Thoracic aorta (tissue), 2 donors: Measurements from ENCODE around the gene SAMHD1. TPM values are rescaled to one million over a fixed set of nuclear protein-coding genes. Genes with fewer than 3 reads are reported as not detected.

Experiments
- ATAC-seq: fragments of 150-250 bp; one replicate; pipeline ENCODE4 v1.8.0; 2017; ENCODE audit warnings: low read depth; ENCODE audit not compliant: insufficient number of reproducible peaks, low FRiP score
- DNase-seq: peaks from one replicate; pipeline ENCODE4 v3.0.0-alpha.2; 2020; ENCODE audit warnings: low spot score
- H3K27ac ChIP-seq, 2 donors: fragments of 200-600 bp; sonication (generic); 1 replicate in 1 of 2; 2 replicates in 1 of 2; pipeline ENCODE4 v1.5.1; 2016; ENCODE audit warnings: mild to moderate bottlenecking in 2 of 2, moderate library complexity in 2 of 2
- H3K27me3 ChIP-seq: fragments of 200-600 bp; sonication (generic); replicated peaks from 2 replicates; pipeline ENCODE4 v1.6.0; 2016; ENCODE audit warnings: mild to moderate bottlenecking; ENCODE audit not compliant: insufficient read depth
- H3K36me3 ChIP-seq: fragments of 200-600 bp; sonication (generic); one replicate; pipeline ENCODE4 v1.5.1; 2016
- H3K4me1 ChIP-seq, 2 donors: fragments of 200-600 bp; sonication (generic); 1 replicate in 1 of 2; 2 replicates in 1 of 2; pipeline versions ENCODE4 v1.5.1 to v1.6.0; 2016; ENCODE audit warnings: low read depth in 2 of 2, mild to moderate bottlenecking in 1 of 2; ENCODE audit not compliant: control insufficient read depth in 1 of 2
- H3K4me3 ChIP-seq: fragments of 200-600 bp; sonication (generic); 2 replicates; pipeline ENCODE4 v1.5.1; 2016; ENCODE audit warnings: mild to moderate bottlenecking
- H3K9me3 ChIP-seq: fragments of 200-600 bp; sonication (generic); 2 replicates; pipeline ENCODE4 v1.5.1; 2016
- CTCF ChIP-seq: fragments of 200-600 bp; sonication (generic); IDR thresholded peaks from one replicate; pipeline ENCODE4 v1.5.1; 2019; ENCODE audit warnings: antibody characterized with exemption
- total RNA-seq, 2 donors: library from RNA; depleted of rRNA; stranded (reverse); fragments of >200 nt; gene quantifications; one replicate each; pipeline versions ENCODE4 v1.1.0 to v1.2.3, GENCODE V29; 2016

Gene SAMHD1
- total RNA-seq, 2 donors from 2014 or later, result 229 to 365 TPM

- Histone ChIP-seq H3K4me1 (peaks cover 11 to 71% of the 10 kb centered on the region in 2 donors), H3K9me3 (no peaks in the 10 kb centered on the region), H3K4me3 (no peak overlapping the region), H3K36me3 (no peaks in the 10 kb centered on the region), H3K27ac (peak overlapping the region in 1 of 2 donors; percentile 88), H3K27me3 (no peaks in the 10 kb centered on the region)
- no peak for DNase-seq
- no peak for TF ChIP-seq CTCF
- no peak for ATAC-seq
Measured at GRCh38 chr20:36859282-36859555, 92.3 kb downstream of the SAMHD1 start.

GRCh38 chr20:36856691-36857635, 94.5 kb downstream of the SAMHD1 start:
- DNase-seq, result no peak

GRCh38 chr20:36856195-36856594, 95.3 kb downstream of the SAMHD1 start:
- ATAC-seq (no peak), DNase-seq (no peak)
- peaks cover 16 to 89% of the 10 kb centered on the region in 2 donors for H3K4me1 ChIP-seq

More at GRCh38 chr20:36856691-36857635, 94.5 kb downstream of the SAMHD1 start:
- Histone ChIP-seq H3K27ac (peak overlapping the region; percentile 65 to 82), H3K27me3 (no peaks in the 10 kb centered on the region), H3K4me3 (no peak overlapping the region), H3K4me1 (peaks cover 16 to 89% of the 10 kb centered on the region in 2 donors), H3K9me3 (no peaks in the 10 kb centered on the region), H3K36me3 (no peaks in the 10 kb centered on the region)
- no peak for TF ChIP-seq CTCF
- ATAC-seq, result no peak

GRCh38 chr20:36855241-36855657, 96.3 kb downstream of the SAMHD1 start:
- Histone ChIP-seq H3K9me3 (no peaks in the 10 kb centered on the region), H3K27ac (peak overlapping the region; percentile 65 to 82), H3K27me3 (no peaks in the 10 kb centered on the region), H3K4me3 (no peak overlapping the region), H3K36me3 (no peaks in the 10 kb centered on the region), H3K4me1 (peaks cover 11 to 81% of the 10 kb centered on the region in 2 donors)
- no peak for TF ChIP-seq CTCF
- no peak for ATAC-seq
- DNase-seq, result no peak

More at GRCh38 chr20:36856195-36856594, 95.3 kb downstream of the SAMHD1 start:
- no peaks in the 10 kb centered on the region for H3K9me3 ChIP-seq
- H3K36me3 ChIP-seq, result no peaks in the 10 kb centered on the region
- no peak for TF ChIP-seq CTCF
- H3K27ac ChIP-seq, result peak overlapping the region; percentile 65 to 82
- H3K4me3 ChIP-seq, result no peak overlapping the region
- H3K27me3 ChIP-seq, result no peaks in the 10 kb centered on the region

- no peak for ATAC-seq
- no peaks in the 10 kb centered on the region for H3K36me3 ChIP-seq
- peaks cover 11 to 75% of the 10 kb centered on the region in 2 donors for H3K4me1 ChIP-seq
- H3K4me3 ChIP-seq, result no peak overlapping the region
- peak overlapping the region; percentile 81 to 82 for H3K27ac ChIP-seq
- DNase-seq, result no peak
- H3K9me3 ChIP-seq, result no peaks in the 10 kb centered on the region
- H3K27me3 ChIP-seq, result no peaks in the 10 kb centered on the region
- no peak for TF ChIP-seq CTCF
Measured at GRCh38 chr20:36854348-36855240, 96.9 kb downstream of the SAMHD1 start.
